H54 (cell line): ENCODE results near the gene NEMP1.

Experiments
- DNase-seq: peaks from one replicate; pipeline ENCODE4 v3.0.0; 2011; ENCODE audit warnings: low spot score, mixed read lengths; ENCODE audit not compliant: insufficient read length
- FAIRE-seq: peaks from 3 replicates; lab custom pipeline; 2011; peaks lifted over from hg19 to GRCh38; lab: Jason Lieb, UNC
- POLR2A ChIP-seq: IDR thresholded peaks from 2 replicates; pipeline ENCODE4 v1.6.1; 2011; ENCODE audit warnings: low read depth, mild to moderate bottlenecking, low read length

NEMP1 gene

GRCh38 chr12:57112492-57113294 lies 34.1 kb upstream of the NEMP1 start:
- FAIRE-seq (no peak), DNase-seq (peak; percentile 67)
- TF ChIP-seq POLR2A, result no peak

GRCh38 chr12:57111031-57111734 lies 32.6 kb upstream of the NEMP1 start, which contains the start of gene STAT6:
Gene STAT6, minus strand, starts transcription at chr12:57111362. Its CDS starts 3,084 bp downstream, at chr12:57108278.
- FAIRE-seq, result no peak
- DNase-seq, result no peak
- no peak for TF ChIP-seq POLR2A

GRCh38 chr12:57110104-57111030 lies 31.8 kb upstream of the NEMP1 start:
- TF ChIP-seq POLR2A, result no peak
- no peak for DNase-seq
- FAIRE-seq, result no peak

GRCh38 chr12:57109207-57110103 lies 30.9 kb upstream of the NEMP1 start:
- DNase-seq (no peak), FAIRE-seq (no peak)
- no peak for TF ChIP-seq POLR2A

- DNase-seq (no peak), FAIRE-seq (no peak)
- no peak for TF ChIP-seq POLR2A
These were observed 29.0 kb upstream of the NEMP1 start for GRCh38 chr12:57107456-57108155.

- FAIRE-seq (no peak), DNase-seq (no peak)
- TF ChIP-seq POLR2A, result no peak
These were observed 27.6 kb upstream of the NEMP1 start for GRCh38 chr12:57106021-57106708.

- TF ChIP-seq POLR2A, result no peak
- FAIRE-seq (no peak), DNase-seq (no peak)
These were observed 26.6 kb upstream of the NEMP1 start for GRCh38 chr12:57105011-57105753.

- DNase-seq, result no peak
- no peak for FAIRE-seq
- no peak for TF ChIP-seq POLR2A
These were observed 25.8 kb upstream of the NEMP1 start for GRCh38 chr12:57104292-57104910.

- FAIRE-seq (no peak), DNase-seq (no peak)
- TF ChIP-seq POLR2A, result no peak
These were observed 25.3 kb upstream of the NEMP1 start for GRCh38 chr12:57103856-57104255.

- TF ChIP-seq POLR2A, result no peak
- FAIRE-seq (no peak), DNase-seq (no peak)
These were observed 23.5 kb upstream of the NEMP1 start for GRCh38 chr12:57101892-57102695.

- no peak for FAIRE-seq
These were observed 21.2 kb upstream of the NEMP1 start for GRCh38 chr12:57099766-57100165.

More at GRCh38 chr12:57099766-57100165, 21.2 kb upstream of the NEMP1 start:
- DNase-seq, result no peak
- TF ChIP-seq POLR2A, result no peak
